NB4 (cell line): Measurements from ENCODE around the gene EFCAB14.

ENCODE experiments used
- DNase-seq: peaks from one replicate; pipeline ENCODE4 v3.0.0; 2010; ENCODE audit warnings: low read depth
- H3K4me3 ChIP-seq: one replicate; pipeline ENCODE4 v1.5.1; 2011; ENCODE audit warnings: mild to moderate bottlenecking, low read depth, low read length, moderate library complexity
- MYC ChIP-seq: IDR thresholded peaks from 2 replicates; pipeline ENCODE4 v1.6.1; 2011; ENCODE audit warnings: low read depth, low read length
- POLR2A ChIP-seq: IDR thresholded peaks from 2 replicates; pipeline ENCODE4 v1.6.1; 2011; ENCODE audit warnings: mild to moderate bottlenecking; ENCODE audit not compliant: insufficient read length; ENCODE audit errors: extremely low read depth
- TF ChIP-seq, protein P1 (sequence below): IDR thresholded peaks from 2 replicates; pipeline ENCODE4 v1.6.1; 2011; ENCODE audit warnings: low read depth, low read length
- TF ChIP-seq, protein P2 (sequence below): IDR thresholded peaks from one replicate; pipeline ENCODE4 v1.5.1; 2012; ENCODE audit warnings: low read depth, low read length

Gene EFCAB14, protein sequence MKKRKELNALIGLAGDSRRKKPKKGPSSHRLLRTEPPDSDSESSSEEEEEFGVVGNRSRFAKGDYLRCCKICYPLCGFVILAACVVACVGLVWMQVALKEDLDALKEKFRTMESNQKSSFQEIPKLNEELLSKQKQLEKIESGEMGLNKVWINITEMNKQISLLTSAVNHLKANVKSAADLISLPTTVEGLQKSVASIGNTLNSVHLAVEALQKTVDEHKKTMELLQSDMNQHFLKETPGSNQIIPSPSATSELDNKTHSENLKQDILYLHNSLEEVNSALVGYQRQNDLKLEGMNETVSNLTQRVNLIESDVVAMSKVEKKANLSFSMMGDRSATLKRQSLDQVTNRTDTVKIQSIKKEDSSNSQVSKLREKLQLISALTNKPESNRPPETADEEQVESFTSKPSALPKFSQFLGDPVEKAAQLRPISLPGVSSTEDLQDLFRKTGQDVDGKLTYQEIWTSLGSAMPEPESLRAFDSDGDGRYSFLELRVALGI

DNA sequence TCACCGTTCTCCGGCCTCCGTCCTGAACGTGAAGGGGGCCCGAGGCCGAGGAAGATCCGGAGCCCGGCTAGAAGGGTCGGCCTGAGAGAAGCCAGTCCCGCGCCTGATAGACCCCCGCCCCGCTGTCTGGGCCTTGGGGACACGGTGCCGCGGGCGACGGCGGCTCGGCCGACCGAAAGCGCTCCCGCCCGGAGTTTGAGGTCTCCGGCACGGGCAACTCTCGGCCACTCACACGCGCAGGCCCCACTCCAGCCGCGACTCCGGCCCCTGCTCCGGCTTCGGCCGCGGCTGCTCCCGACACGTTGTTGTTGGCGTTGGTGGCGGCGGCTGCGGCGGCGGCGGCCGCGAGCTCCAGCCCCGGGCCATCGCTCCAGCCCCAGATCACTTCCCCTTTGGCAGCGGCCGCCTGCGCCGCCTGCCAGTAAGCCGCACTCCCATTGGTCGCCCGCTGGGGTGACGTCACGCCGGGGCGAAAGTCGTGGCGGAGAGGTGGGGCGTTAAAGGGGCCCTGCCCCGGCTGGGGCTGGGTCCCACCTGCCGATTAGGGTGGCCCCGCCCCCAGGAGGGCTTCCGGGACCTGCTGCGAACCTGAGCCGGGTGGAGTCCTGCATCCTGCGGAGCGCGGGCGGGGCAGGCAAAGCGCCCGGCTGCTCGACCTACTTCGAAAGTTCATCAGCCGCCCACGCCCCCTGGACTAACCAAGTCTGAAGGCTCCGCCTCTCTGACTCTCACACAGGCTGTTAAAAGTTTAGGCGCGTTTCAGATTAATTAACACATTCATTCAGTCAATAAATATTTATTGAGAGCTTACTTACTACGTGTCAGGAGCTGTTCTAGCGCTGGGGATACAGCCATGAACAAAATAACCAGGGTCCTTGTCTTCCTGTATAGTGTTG, at the start of gene EFCAB14:
EFCAB14 (minus strand) TSS at position 388 of the 896 bp plus-strand sequence. CDS start 1,027 bp downstream, outside the sequence.
- H3K4me3 ChIP-seq = peak within 1 kb of the TSS; percentile 93
- TF ChIP-seq, protein P1, sequence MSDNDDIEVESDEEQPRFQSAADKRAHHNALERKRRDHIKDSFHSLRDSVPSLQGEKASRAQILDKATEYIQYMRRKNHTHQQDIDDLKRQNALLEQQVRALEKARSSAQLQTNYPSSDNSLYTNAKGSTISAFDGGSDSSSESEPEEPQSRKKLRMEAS = peak; percentile 43
- TF ChIP-seq, protein P2, sequence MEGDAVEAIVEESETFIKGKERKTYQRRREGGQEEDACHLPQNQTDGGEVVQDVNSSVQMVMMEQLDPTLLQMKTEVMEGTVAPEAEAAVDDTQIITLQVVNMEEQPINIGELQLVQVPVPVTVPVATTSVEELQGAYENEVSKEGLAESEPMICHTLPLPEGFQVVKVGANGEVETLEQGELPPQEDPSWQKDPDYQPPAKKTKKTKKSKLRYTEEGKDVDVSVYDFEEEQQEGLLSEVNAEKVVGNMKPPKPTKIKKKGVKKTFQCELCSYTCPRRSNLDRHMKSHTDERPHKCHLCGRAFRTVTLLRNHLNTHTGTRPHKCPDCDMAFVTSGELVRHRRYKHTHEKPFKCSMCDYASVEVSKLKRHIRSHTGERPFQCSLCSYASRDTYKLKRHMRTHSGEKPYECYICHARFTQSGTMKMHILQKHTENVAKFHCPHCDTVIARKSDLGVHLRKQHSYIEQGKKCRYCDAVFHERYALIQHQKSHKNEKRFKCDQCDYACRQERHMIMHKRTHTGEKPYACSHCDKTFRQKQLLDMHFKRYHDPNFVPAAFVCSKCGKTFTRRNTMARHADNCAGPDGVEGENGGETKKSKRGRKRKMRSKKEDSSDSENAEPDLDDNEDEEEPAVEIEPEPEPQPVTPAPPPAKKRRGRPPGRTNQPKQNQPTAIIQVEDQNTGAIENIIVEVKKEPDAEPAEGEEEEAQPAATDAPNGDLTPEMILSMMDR = no peak
- TF ChIP-seq POLR2A = peak; percentile 39
- peak; percentile 52 for TF ChIP-seq MYC
- DNase-seq = peak; percentile 95

DNA sequence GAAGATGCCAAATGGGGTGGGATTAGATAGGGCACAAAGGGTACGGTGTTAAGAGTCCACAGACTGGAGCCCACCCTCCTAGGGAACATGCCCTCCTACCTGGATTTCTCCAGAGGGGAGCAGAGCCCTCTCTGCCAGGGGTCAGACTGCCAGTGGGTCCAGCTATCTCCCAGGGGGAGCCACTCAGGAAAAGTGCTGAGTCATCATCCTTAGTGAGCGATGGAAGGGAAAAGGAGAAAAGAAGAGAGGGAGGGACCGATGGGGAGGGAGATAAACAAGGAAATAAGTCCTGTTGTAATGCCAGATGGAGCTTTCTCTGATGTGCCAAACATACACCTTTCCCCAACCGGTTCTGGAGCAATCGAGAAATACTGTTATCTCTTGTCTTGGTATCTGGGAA, 49.5 kb upstream of the EFCAB14 start:
- TF ChIP-seq POLR2A (no peak), MYC (no peak)
- TF ChIP-seq, protein P1 = no peak
- TF ChIP-seq, protein P2 = no peak
- DNase-seq = no peak
- H3K4me3 ChIP-seq = no peak overlapping the region

DNA sequence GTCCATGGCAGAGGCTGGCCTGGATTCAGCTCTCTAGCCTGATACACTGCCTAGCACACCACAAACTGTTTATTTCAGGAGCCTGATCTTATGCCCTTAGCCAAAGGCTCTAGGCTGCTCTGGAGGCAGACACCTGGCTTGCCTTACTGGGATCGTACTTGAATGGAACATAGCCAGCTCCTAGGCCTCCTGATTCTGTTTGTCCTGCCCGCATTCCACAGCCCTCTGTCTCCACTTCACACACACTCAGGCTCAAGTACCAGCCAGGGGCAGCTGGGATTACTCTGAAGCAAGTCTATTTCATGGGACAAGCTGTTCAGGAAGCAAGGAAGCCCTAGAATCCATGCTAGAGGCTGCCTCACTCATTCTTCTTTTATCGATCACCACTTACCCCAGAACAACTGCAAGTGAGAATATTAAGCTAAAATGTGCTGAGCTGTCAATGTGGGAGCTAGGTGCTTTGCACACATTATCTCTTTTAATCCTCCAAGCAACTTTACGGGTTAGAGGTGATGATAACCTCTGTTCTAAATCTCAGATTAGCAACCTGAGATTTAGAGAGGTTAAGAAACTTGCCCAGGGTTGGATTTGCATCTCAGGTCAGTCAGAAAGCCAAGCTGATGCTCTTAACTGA, 48.9 kb upstream of the EFCAB14 start:
- no peak overlapping the region for H3K4me3 ChIP-seq
- TF ChIP-seq MYC = no peak
- TF ChIP-seq, protein P1 = no peak
- TF ChIP-seq POLR2A = no peak
- TF ChIP-seq, protein P2 = no peak
- no peak for DNase-seq

DNA sequence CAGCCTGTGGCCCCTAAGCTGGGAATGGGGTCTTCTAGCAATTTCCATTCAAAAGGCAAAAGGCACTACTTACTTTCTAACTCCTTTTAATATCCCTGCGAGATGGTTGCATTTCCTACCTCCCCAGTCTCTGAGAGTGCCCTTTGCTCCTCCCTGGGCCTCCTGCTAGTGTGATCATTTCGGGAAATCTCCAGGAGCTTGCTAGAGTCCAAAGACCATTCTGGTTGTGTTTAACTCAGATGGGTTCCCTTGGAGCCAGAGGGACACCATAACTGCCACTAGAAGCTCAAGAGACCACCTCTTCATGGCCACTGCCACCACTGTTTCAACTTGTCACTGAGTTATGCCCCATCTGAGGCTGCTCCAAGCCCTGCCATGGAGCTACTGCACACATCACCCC, 45.5 kb upstream of the EFCAB14 start:
- H3K4me3 ChIP-seq = no peak overlapping the region
- no peak for DNase-seq
- TF ChIP-seq, protein P2 = no peak
- TF ChIP-seq, protein P1 = no peak
- TF ChIP-seq MYC (no peak), POLR2A (no peak)

DNA sequence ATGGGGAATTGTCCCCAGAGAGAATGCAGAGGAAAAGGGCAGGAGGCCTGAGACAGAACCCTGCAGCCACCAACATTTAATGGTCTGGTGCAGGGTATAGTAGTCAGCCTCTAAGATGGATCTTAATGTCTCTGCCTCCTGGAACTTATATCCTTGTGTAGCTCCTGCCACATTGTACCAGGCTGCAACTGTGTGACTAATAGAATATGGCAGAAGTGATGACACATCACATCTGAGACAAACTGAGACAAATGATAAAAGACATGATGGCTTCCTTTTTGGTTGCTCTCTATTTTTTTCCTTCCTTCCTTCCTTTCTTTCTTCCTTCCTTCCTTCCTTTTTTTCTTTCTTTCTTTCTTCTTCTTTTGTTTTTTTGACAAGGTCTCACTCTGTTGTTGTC, 42.8 kb upstream of the EFCAB14 start:
- TF ChIP-seq MYC (no peak), POLR2A (no peak)
- DNase-seq = no peak
- no peak overlapping the region for H3K4me3 ChIP-seq
